LoVo (cell line): ENCODE results near the gene LRIT1.

Experiments used
- DNase-seq: peaks from one replicate; pipeline ENCODE4 v3.0.0-alpha.2; 2016; ENCODE audit warnings: low spot score

LRIT1 gene

GRCh38 chr10:84214046-84214572 lies 27.2 kb downstream of the LRIT1 start:
- DNase-seq, result no peak

GRCh38 chr10:84213076-84213475 lies 28.3 kb downstream of the LRIT1 start:
- DNase-seq, result no peak

- no peak for DNase-seq
These were observed 29.3 kb downstream of the LRIT1 start for GRCh38 chr10:84212014-84212413.

- no peak for DNase-seq
These were observed 29.8 kb downstream of the LRIT1 start for GRCh38 chr10:84211566-84211965.

- no peak for DNase-seq
These were observed 33.3 kb downstream of the LRIT1 start for GRCh38 chr10:84208023-84208422.

- no peak for DNase-seq
These were observed 35.4 kb downstream of the LRIT1 start for GRCh38 chr10:84205853-84206525.

GRCh38 chr10:84205049-84205852 lies 36.1 kb downstream of the LRIT1 start:
- peak; percentile 42 for DNase-seq

GRCh38 chr10:84204610-84205009 lies 36.7 kb downstream of the LRIT1 start:
- no peak for DNase-seq

GRCh38 chr10:84204122-84204521 lies 37.2 kb downstream of the LRIT1 start:
- DNase-seq, result no peak

GRCh38 chr10:84202349-84202748 lies 39.0 kb downstream of the LRIT1 start:
- no peak for DNase-seq

- no peak for DNase-seq
These were observed 39.7 kb downstream of the LRIT1 start for GRCh38 chr10:84201682-84202081.

- DNase-seq, result no peak
These were observed 40.1 kb downstream of the LRIT1 start for GRCh38 chr10:84201244-84201606.

GRCh38 chr10:84200537-84201243 lies 40.7 kb downstream of the LRIT1 start:
- DNase-seq, result no peak

- DNase-seq, result no peak
These were observed 43.0 kb downstream of the LRIT1 start for GRCh38 chr10:84198206-84198915.

- no peak for DNase-seq
These were observed 43.7 kb downstream of the LRIT1 start for GRCh38 chr10:84197643-84198042.

- DNase-seq, result no peak
These were observed 44.4 kb downstream of the LRIT1 start for GRCh38 chr10:84196941-84197340.

- peak; percentile 20 for DNase-seq
These were observed 45.3 kb downstream of the LRIT1 start for GRCh38 chr10:84196083-84196482.

GRCh38 chr10:84195044-84195830 lies 46.1 kb downstream of the LRIT1 start:
- no peak for DNase-seq

- no peak for DNase-seq
These were observed 46.8 kb downstream of the LRIT1 start, which contains the start of gene CDHR1 for GRCh38 chr10:84194424-84195043. TSS of gene CDHR1 (plus strand) at chr10:84194537. CDS start at chr10:84194761, 224 bp downstream.

- DNase-seq, result no peak
These were observed 47.4 kb downstream of the LRIT1 start for GRCh38 chr10:84193846-84194423.
